Activated CD4-positive, alpha-beta T cell treated with anti-CD3 and anti-CD28 coated beads for 36 hours (primary cell): ENCODE measurements around the gene WAC. TPM values are rescaled to one million over a fixed set of nuclear protein-coding genes. Genes with fewer than 3 reads are reported as not detected.

Experiments
- ATAC-seq: fragments of 200-7000 bp; cut with Tn5 transposase; one replicate; pipeline ENCODE4 v1.10.0; 2021; ENCODE audit warnings: mild to moderate bottlenecking, moderate library complexity
- CTCF ChIA-PET: fragments of 350-600 bp; sonication (Branson Sonifier 250); formaldehyde crosslinking; loops from one replicate; lab custom pipeline; 2021; ENCODE audit warnings: antibody characterized with exemption; lab: Charles Lee
- POLR2A ChIA-PET: fragments of 350-600 bp; sonication (Branson Sonifier 250); formaldehyde crosslinking; loops from one replicate; lab custom pipeline; 2021; ENCODE audit warnings: antibody characterized with exemption, inconsistent platforms; lab: Charles Lee
- DNase-seq: peaks from one replicate; pipeline ENCODE4 v3.0.0-alpha.2; 2020
- H3K27ac Mint-ChIP-seq: one replicate; pipeline ENCODE4 v1.8.0; 2021; ENCODE audit warnings: mixed read lengths
- H3K27me3 Mint-ChIP-seq: one replicate; pipeline ENCODE4 v1.8.0; 2021; ENCODE audit warnings: mixed read lengths
- H3K36me3 Mint-ChIP-seq: one replicate; pipeline ENCODE4 v1.8.0; 2021; ENCODE audit warnings: low read depth, mixed read lengths
- H3K4me1 Mint-ChIP-seq: one replicate; pipeline ENCODE4 v1.8.0; 2021; ENCODE audit warnings: mixed read lengths
- H3K4me3 Mint-ChIP-seq: one replicate; pipeline ENCODE4 v1.8.0; 2021; ENCODE audit warnings: mild to moderate bottlenecking, moderate library complexity, mixed read lengths
- H3K9me3 Mint-ChIP-seq: one replicate; pipeline ENCODE4 v1.8.0; 2021; ENCODE audit warnings: low read depth, mixed read lengths
- intact Hi-C, 2 experiments: fragments of 100-400 bp; cut with DNase I in 1 of 2; cut with micrococcal nuclease in 1 of 2; formaldehyde crosslinking; loops; one replicate each; pipeline versions ENCODE4 v1.14.2 to v1.15.1; 2022 to 2024; cut with DNase I, micrococcal nuclease
- total RNA-seq, 2 experiments: library from RNA; stranded (reverse); gene quantifications; one replicate each; pipeline ENCODE4 v1.2.3, GENCODE V29; 2021

The WAC gene
- total RNA-seq, 2 experiments from 2014 or later = 103 to 136 TPM

DNA sequence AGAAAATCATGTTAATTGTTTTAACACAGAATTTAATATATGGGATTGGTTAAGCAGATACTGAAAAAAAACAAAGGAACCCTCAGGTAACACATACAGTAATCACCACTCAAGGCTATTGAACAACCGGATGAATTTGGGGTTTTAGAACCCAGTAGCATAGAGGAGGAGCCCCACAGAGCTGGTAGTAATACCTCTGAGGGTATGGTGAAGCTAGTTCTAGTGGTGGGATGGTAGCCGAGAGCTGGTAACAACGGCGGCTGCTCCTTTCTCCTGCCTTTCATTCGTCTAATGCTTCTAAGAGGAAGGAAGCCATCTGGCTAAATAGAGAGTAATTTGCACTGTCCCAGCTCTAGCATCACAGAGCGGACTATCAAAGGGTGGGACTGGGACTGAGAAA is 52.2 kb downstream of the WAC start:
- H3K36me3 Mint-ChIP-seq = peaks cover 37% of the 10 kb centered on the region
- H3K27ac Mint-ChIP-seq = no peak overlapping the region
- intact Hi-C loops = no loop called here
- peaks cover 51% of the 10 kb centered on the region for H3K4me1 Mint-ChIP-seq
- no peak overlapping the region for H3K4me3 Mint-ChIP-seq
- no peak for DNase-seq
- CTCF ChIA-PET = interaction anchor here (2.3 kb wide), 1 partner anchor 8 kb away, joined by 5 read pairs; no protein-coding TSS in a partner anchor
- no peak for ATAC-seq
- no peaks in the 10 kb centered on the region for H3K27me3 Mint-ChIP-seq
- POLR2A ChIA-PET = no interaction called here
- no peaks in the 10 kb centered on the region for H3K9me3 Mint-ChIP-seq

DNA sequence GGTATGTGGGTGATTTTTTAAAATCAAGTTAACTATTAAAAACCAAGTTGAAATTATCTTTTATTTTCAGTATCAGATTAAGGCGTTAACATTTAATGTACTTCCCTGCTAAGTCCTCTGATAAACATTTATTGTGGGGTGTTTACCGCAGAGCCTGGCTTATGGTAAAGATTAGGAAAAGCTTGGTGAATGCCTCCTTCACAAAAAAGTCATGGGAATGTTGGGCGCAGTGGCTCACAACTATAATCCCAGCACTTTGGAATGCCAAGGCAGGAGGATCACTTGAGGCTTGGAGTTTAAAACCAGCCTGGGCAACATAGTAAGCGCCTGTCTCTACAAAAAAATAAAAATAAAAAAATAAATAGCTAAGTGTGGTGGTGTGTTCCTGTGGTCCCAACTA is 53.3 kb downstream of the WAC start:
- DNase-seq (no peak), ATAC-seq (no peak)
- no peak overlapping the region for H3K27ac Mint-ChIP-seq
- peaks cover 44% of the 10 kb centered on the region for H3K4me1 Mint-ChIP-seq
- intact Hi-C loops = no loop called here
- no peak overlapping the region for H3K4me3 Mint-ChIP-seq
- ChIA-PET CTCF (interaction anchor here (2.3 kb wide), 1 partner anchor 9 kb away, joined by 5 read pairs; no protein-coding TSS in a partner anchor), POLR2A (no interaction called here)
- peaks cover 39% of the 10 kb centered on the region for H3K36me3 Mint-ChIP-seq
- H3K27me3 Mint-ChIP-seq = no peaks in the 10 kb centered on the region
- H3K9me3 Mint-ChIP-seq = no peaks in the 10 kb centered on the region

DNA sequence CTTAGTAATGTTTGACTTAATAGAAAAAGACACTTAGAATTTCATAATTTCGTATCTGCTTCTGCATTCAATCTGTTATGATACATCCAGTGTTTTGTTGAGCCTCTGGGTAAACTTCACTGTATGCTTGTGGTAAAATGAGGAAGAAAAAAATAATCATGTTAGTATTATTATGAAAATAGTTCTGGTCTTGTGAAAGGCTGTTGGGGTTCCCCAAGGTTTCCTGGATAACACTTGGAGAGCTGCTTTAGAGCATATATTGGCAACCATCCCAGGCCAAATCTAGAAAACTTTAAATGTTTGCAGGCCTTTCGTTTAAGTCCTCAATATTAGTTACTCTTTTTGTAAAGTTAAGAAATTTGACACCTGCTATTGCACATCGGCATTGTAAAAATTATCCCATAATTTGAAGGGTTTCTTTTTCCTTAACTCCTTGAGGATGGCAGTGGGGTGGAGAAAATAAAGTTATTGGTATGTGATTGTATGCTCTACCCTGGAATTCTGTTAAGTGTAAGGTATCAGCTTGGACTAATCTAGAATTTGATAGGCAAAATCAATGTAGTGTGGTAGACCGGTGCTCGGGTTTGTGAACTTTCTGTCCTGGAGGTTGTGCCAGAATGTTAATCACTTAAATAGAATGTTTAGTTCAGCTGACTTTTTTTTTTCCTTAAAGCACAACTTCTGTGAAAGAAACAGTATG is 54.5 kb downstream of the WAC start:
- ATAC-seq (no peak), DNase-seq (no peak)
- H3K27me3 Mint-ChIP-seq = no peaks in the 10 kb centered on the region
- intact Hi-C loops = no loop called here
- ChIA-PET POLR2A (interaction anchor here (0.6 kb wide), 1 partner anchor 29 kb away, joined by 3 read pairs; no protein-coding TSS in a partner anchor), CTCF (interaction anchor here (0.6 to 2.3 kb wide), 2 partner anchors 10 to 933 kb away, joined by 3 to 5 read pairs; no protein-coding TSS in a partner anchor)
- H3K27ac Mint-ChIP-seq = no peak overlapping the region
- H3K36me3 Mint-ChIP-seq = peaks cover 45% of the 10 kb centered on the region
- no peaks in the 10 kb centered on the region for H3K9me3 Mint-ChIP-seq
- H3K4me1 Mint-ChIP-seq = peaks cover 41% of the 10 kb centered on the region
- H3K4me3 Mint-ChIP-seq = no peak overlapping the region

DNA sequence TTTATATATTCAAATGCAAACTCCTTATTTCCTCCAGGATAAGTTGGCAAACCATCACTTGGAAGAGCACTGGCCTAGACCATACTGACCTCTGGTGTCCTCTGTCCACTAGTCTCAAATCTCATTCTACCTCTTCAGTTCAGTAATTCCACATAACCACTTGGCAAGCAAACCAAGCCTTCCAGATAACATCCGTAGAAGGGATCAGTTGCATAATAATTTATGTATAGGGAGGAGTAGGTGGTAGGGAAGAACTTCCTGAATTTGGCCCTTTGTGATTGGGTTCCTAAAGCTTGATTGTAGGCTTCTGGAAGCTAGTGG is 55.0 kb downstream of the WAC start:
- intact Hi-C loops = no loop called here
- Mint-ChIP-seq H3K4me3 (no peak overlapping the region), H3K4me1 (peaks cover 41% of the 10 kb centered on the region), H3K27ac (no peak overlapping the region), H3K27me3 (no peaks in the 10 kb centered on the region), H3K9me3 (no peaks in the 10 kb centered on the region), H3K36me3 (peaks cover 49% of the 10 kb centered on the region)
- ATAC-seq (no peak), DNase-seq (no peak)
- POLR2A ChIA-PET = interaction anchor here (0.6 kb wide), 1 partner anchor 29 kb away, joined by 3 read pairs; no protein-coding TSS in a partner anchor
- CTCF ChIA-PET = interaction anchor here (0.6 to 1.2 kb wide), 2 partner anchors 11 to 932 kb away, joined by 3 to 4 read pairs; no protein-coding TSS in a partner anchor

DNA sequence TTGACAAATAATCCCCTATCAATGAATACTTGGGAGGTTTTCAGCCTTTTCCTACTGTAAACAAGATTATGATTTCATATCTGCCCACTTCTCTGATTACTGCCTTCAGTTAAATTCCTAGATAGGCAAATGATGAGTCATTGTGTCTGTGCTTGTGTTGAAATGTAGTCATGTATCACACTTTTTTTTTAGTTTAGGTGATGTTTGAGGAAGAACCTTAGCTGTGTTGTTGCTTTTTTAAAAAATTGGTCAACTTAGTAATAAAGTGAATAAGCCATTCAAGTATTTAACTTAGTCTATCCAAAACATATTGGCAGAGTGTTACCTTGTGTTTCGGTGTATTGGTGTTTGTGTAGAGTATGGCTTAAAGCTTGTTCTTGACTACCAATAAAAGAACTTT is 60.0 kb downstream of the WAC start:
- H3K4me1 Mint-ChIP-seq = peaks cover 55% of the 10 kb centered on the region
- peak overlapping the region; percentile 32 for H3K27ac Mint-ChIP-seq
- H3K9me3 Mint-ChIP-seq = no peaks in the 10 kb centered on the region
- DNase-seq = no peak
- intact Hi-C loops = no loop called here
- peaks cover 59% of the 10 kb centered on the region for H3K36me3 Mint-ChIP-seq
- ATAC-seq = peak; percentile 73
- CTCF ChIA-PET = interaction anchor here (0.8 kb wide), 1 partner anchor 11 kb away, joined by 4 read pairs; no protein-coding TSS in a partner anchor
- no peaks in the 10 kb centered on the region for H3K27me3 Mint-ChIP-seq
- no peak overlapping the region for H3K4me3 Mint-ChIP-seq
- POLR2A ChIA-PET = no interaction called here

DNA sequence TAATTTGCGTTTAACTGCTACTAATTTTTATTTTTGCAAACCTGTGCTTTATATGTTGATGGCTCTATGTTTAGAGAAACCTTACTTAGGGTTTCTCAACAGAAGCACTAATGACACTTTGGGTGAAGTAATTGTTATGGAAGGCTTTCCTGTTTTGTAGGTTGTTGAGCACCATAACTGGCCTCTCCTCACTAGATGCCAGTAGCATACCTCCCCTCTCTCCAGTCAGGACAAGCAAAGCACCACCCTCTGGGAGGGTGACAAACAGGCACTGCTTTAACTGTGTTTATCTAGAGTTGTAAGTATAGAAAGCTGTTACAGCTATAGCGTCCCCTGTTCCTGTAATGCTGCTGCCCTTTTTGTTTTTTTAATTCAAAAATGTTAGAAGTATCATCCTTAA is 60.9 kb downstream of the WAC start:
- Mint-ChIP-seq H3K9me3 (no peaks in the 10 kb centered on the region), H3K4me3 (no peak overlapping the region), H3K36me3 (peaks cover 64% of the 10 kb centered on the region), H3K27me3 (no peaks in the 10 kb centered on the region), H3K27ac (no peak overlapping the region), H3K4me1 (peaks cover 57% of the 10 kb centered on the region)
- ChIA-PET POLR2A (no interaction called here), CTCF (no interaction called here)
- ATAC-seq (no peak), DNase-seq (no peak)
- intact Hi-C loops = no loop called here

DNA sequence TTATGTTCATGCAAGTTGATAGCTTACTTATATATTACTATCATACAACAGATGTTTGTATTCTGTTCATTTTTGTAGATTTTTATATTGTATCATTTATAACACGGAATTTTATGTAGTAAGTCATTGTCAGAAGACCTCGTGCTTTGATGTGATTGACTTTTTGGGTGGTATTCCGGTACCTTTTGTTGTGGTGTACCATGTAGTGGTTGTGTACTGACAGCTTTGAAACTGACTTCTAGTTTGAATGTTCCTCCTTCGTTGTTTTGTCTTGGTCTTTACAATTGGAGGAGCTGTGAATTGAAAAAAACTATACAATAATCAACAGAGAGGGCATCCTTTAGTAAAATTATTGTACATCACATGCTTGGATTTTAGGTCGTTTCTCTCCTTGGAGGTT is 61.5 kb downstream of the WAC start:
- H3K4me1 Mint-ChIP-seq = peaks cover 58% of the 10 kb centered on the region
- H3K27me3 Mint-ChIP-seq = no peaks in the 10 kb centered on the region
- intact Hi-C loops = no loop called here
- peaks cover 65% of the 10 kb centered on the region for H3K36me3 Mint-ChIP-seq
- no peak overlapping the region for H3K4me3 Mint-ChIP-seq
- ChIA-PET CTCF (no interaction called here), POLR2A (no interaction called here)
- DNase-seq (no peak), ATAC-seq (no peak)
- no peaks in the 10 kb centered on the region for H3K9me3 Mint-ChIP-seq
- peak overlapping the region; percentile 51 for H3K27ac Mint-ChIP-seq

DNA sequence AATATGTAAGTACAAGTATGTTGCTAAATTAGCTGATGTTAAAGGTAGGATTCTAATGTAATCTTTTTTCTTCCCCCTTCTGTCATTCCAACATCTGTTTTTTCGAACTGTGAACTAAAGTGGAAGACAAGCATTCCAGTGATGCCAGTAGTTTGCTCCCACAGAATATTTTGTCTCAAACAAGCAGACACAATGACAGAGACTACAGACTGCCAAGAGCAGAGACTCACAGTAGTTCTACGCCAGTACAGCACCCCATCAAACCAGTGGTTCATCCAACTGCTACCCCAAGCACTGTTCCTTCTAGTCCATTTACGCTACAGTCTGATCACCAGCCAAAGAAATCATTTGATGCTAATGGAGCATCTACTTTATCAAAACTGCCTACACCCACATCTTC is 62.7 kb downstream of the WAC start:
- no peak overlapping the region for H3K4me3 Mint-ChIP-seq
- no peak for DNase-seq
- intact Hi-C loops = no loop called here
- ChIA-PET CTCF (no interaction called here), POLR2A (no interaction called here)
- no peak for ATAC-seq
- no peak overlapping the region for H3K27ac Mint-ChIP-seq
- peaks cover 65% of the 10 kb centered on the region for H3K36me3 Mint-ChIP-seq
- no peaks in the 10 kb centered on the region for H3K9me3 Mint-ChIP-seq
- no peaks in the 10 kb centered on the region for H3K27me3 Mint-ChIP-seq
- peaks cover 67% of the 10 kb centered on the region for H3K4me1 Mint-ChIP-seq

DNA sequence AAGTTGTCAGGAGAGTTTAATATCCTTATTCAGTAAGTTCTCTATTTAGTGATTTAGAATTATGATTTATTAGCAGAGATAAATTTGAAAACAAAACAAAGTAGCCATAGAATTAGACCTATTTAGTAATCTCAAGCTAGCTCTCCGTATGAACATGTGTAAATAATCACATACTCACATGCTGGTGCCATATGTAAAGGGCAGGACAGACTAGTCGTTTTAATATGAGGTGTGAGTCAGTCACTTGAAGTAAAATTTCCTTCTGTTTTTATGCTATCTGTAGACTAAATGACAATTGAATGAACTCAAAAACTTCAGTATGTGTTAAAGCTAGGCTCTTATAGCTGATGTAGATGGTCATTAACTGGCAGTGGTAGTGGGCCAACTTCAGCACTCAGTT is 67.1 kb downstream of the WAC start:
- H3K27me3 Mint-ChIP-seq = no peaks in the 10 kb centered on the region
- no peak for ATAC-seq
- no peaks in the 10 kb centered on the region for H3K9me3 Mint-ChIP-seq
- no peak overlapping the region for H3K27ac Mint-ChIP-seq
- intact Hi-C loops = no loop called here
- ChIA-PET POLR2A (interaction anchor here (0.7 kb wide), 1 partner anchor 49 kb away, joined by 3 read pairs; no protein-coding TSS in a partner anchor), CTCF (interaction anchor here (1.0 to 1.5 kb wide), 3 partner anchors 10 to 169 kb away, joined by 3 to 4 read pairs (median 3); no protein-coding TSS in a partner anchor)
- no peak for DNase-seq
- no peak overlapping the region for H3K4me3 Mint-ChIP-seq
- peaks cover 53% of the 10 kb centered on the region for H3K4me1 Mint-ChIP-seq
- peaks cover 56% of the 10 kb centered on the region for H3K36me3 Mint-ChIP-seq

DNA sequence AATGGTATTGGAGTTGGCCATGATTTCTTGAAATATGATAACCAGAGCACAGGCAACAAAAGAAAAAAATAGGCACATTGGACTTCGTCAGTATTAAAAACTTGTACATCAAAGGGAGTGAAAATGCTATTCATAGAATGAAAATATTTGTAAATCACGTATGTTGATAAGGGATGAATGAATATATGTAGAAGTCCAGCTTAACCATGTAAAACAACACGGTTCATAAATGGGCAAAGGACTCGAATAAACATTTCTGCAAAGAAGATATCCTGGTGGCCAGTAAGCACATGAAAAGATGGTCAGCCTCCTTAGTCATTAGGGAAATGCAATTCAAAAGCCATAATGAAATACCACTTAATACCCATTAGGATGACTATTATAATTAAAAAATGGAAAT is 68.1 kb downstream of the WAC start:
- intact Hi-C loops = no loop called here
- H3K36me3 Mint-ChIP-seq = peaks cover 50% of the 10 kb centered on the region
- POLR2A ChIA-PET = no interaction called here
- ATAC-seq (no peak), DNase-seq (no peak)
- H3K4me3 Mint-ChIP-seq = no peak overlapping the region
- H3K9me3 Mint-ChIP-seq = no peaks in the 10 kb centered on the region
- no peak overlapping the region for H3K27ac Mint-ChIP-seq
- CTCF ChIA-PET = interaction anchor here (1.4 kb wide), 1 partner anchor 9 kb away, joined by 3 read pairs; no protein-coding TSS in a partner anchor
- no peaks in the 10 kb centered on the region for H3K27me3 Mint-ChIP-seq
- peaks cover 50% of the 10 kb centered on the region for H3K4me1 Mint-ChIP-seq

DNA sequence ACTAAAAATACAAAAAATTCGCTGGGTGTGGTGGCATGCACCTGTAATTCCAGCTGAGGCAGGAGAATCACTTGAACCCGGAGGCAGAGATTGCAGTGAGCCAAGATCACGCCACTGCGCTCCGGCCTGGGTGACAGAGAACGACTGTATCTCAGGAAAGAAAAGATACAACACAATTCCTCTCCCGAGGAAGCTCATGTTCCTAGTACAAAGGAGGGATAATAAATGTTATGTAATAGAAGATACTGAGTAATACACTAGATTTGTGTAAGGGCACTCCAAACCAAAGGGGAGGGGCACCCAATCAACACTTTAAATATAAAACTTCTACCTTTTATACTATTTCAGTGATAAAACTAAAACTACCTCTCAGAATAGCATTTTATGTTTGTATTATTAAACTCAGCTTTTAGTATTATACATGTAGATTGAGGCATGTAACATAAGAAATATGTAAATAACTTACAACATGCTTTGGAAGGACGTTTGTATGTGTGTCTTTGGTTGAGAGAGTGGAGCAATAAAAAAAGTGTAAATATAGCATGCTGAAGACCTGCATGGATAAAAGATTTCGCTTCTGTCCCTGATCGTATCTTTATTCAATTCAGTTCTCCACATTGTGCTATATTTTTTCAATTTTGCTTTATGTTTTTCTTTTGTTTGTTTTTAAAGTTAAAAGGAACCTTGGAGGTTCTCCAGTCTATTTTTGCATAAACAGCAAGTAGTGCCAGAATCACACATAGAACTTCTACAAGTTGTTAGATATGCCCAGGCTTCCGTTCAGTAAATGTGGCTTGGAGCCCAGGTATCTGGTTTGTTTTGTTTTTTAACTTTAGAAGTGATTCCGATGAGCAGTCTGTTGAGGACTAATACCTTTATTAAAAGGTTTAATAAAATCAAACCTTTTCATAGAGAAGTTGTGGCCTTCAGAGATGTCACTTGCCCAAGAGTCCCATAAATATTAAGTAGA is 71.9 kb downstream of the WAC start:
- H3K36me3 Mint-ChIP-seq = peaks cover 36% of the 10 kb centered on the region
- H3K4me3 Mint-ChIP-seq = no peak overlapping the region

More for the DNA sequence above, 71.9 kb downstream of the WAC start:
- ATAC-seq (no peak), DNase-seq (no peak)
- Mint-ChIP-seq H3K4me1 (peaks cover 32% of the 10 kb centered on the region), H3K9me3 (no peaks in the 10 kb centered on the region), H3K27me3 (no peaks in the 10 kb centered on the region), H3K27ac (no peak overlapping the region)
- POLR2A ChIA-PET = no interaction called here
- intact Hi-C loops = no loop called here
- CTCF ChIA-PET = interaction anchor here (0.7 to 1.5 kb wide), 2 partner anchors 24 to 71 kb away, joined by 3 to 5 read pairs; no protein-coding TSS in a partner anchor
